ENCODE measurements around the gene GGPS1.
"Not testable (repeated sequence)": the region's sequence is repeated elsewhere in the genome, so short reads cannot be mapped to it uniquely, and the experiment has no call there.

Gene GGPS1

GRCh38 chr1:235328271-235329138 lies at the start of gene GGPS1:
TSS of gene GGPS1 (plus strand) at chr1:235328570. CDS start at chr1:235335265, 6,695 bp downstream.
- DNase-seq (ENCODE audit: low spot score), result peak; percentile 99

- no peak for DNase-seq (ENCODE audit: low spot score)
Measured at GRCh38 chr1:235278915-235279292, 49.5 kb upstream of the GGPS1 start.

- no peak for DNase-seq (ENCODE audit: low spot score)
Measured at GRCh38 chr1:235279694-235280093, 48.7 kb upstream of the GGPS1 start.

GRCh38 chr1:235280467-235280866 lies 47.9 kb upstream of the GGPS1 start:
- DNase-seq (ENCODE audit: low spot score), result no peak

- DNase-seq (ENCODE audit: low spot score), result not testable (repeated sequence)
Measured at GRCh38 chr1:235283636-235284035, 44.7 kb upstream of the GGPS1 start.

GRCh38 chr1:235284231-235284769 lies 44.1 kb upstream of the GGPS1 start:
- DNase-seq (ENCODE audit: low spot score), result no peak

- DNase-seq (ENCODE audit: low spot score), result no peak
Measured at GRCh38 chr1:235286667-235287066, 41.7 kb upstream of the GGPS1 start.

- DNase-seq (ENCODE audit: low spot score), result no peak
Measured at GRCh38 chr1:235287208-235287882, 41.0 kb upstream of the GGPS1 start.

GRCh38 chr1:235289859-235290739 lies 38.3 kb upstream of the GGPS1 start:
- DNase-seq (ENCODE audit: low spot score), result no peak

- no peak for DNase-seq (ENCODE audit: low spot score)
Measured at GRCh38 chr1:235290740-235291502, 37.4 kb upstream of the GGPS1 start.

- no peak for DNase-seq (ENCODE audit: low spot score)
Measured at GRCh38 chr1:235291599-235292091, 36.7 kb upstream of the GGPS1 start.

GRCh38 chr1:235292790-235293189 lies 35.6 kb upstream of the GGPS1 start:
- no peak for DNase-seq (ENCODE audit: low spot score)

GRCh38 chr1:235293322-235293942 lies 34.9 kb upstream of the GGPS1 start:
- DNase-seq (ENCODE audit: low spot score), result no peak

GRCh38 chr1:235295902-235296350 lies 32.4 kb upstream of the GGPS1 start:
- DNase-seq (ENCODE audit: low spot score), result no peak

GRCh38 chr1:235296729-235297128 lies 31.6 kb upstream of the GGPS1 start:
- no peak for DNase-seq (ENCODE audit: low spot score)

- DNase-seq (ENCODE audit: low spot score), result peak; percentile 64
Measured at GRCh38 chr1:235297579-235297978, 30.8 kb upstream of the GGPS1 start.

GRCh38 chr1:235298758-235299157 lies 29.6 kb upstream of the GGPS1 start:
- DNase-seq (ENCODE audit: low spot score), result no peak

GRCh38 chr1:235299169-235299858 lies 29.1 kb upstream of the GGPS1 start:
- DNase-seq (ENCODE audit: low spot score), result no peak

GRCh38 chr1:235302143-235302542 lies 26.2 kb upstream of the GGPS1 start:
- no peak for DNase-seq (ENCODE audit: low spot score)

Measured in activated CD4-positive, alpha-beta T cell treated with anti-CD3 and anti-CD28 coated beads, Interleukin-2, Interleukin-4, amounts not matched to agents 100 ng/mL and 50 ng/mL, durations not matched to agents 16 hours and 8 hours (primary cell).